ENCODE data around the gene RAET1G.
"Not testable (repeated sequence)": the region's sequence is repeated elsewhere in the genome, so short reads cannot be mapped to it uniquely, and the experiment has no call there.

RAET1G gene

DNA sequence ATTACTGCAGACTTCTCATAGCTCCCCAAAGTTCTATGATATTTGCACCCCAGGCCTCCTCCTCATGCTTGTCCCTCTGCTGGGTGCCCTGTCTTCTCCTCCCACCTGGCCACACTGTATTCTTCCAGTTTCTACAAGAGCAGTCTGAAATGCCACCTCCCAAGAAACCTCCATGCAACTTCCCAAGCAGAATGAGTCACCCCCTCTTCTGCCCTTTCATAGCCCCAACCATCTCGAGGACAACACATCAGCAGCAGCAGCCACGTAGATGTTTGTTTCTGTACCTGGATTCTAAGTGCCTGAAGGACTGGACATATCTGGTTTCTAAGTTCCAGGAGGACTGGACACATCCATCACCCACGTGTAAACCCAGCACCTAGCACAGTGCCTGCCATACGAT is 12.3 kb upstream of the RAET1G start:
- H3K4me3 ChIP-seq (ENCODE audit: insufficient read depth, low read depth, low read length, poor library complexity, severe bottlenecking) = no peak overlapping the region
- H3K27ac ChIP-seq (ENCODE audit: insufficient read depth, low read length, poor library complexity, severe bottlenecking) = no peak overlapping the region
- no peaks in the 10 kb centered on the region for H3K36me3 ChIP-seq (ENCODE audit: control insufficient read depth, insufficient read depth, low read length)
- peaks cover 14% of the 10 kb centered on the region for H3K4me1 ChIP-seq (ENCODE audit: control insufficient read depth, insufficient read depth, low read length, poor library complexity, severe bottlenecking)
- no peak for DNase-seq
- peaks cover 64% of the 10 kb centered on the region for H3K27me3 ChIP-seq (replicated peaks; ENCODE audit: control insufficient read depth, insufficient read depth, low read length, poor library complexity, severe bottlenecking)
- H3K9me3 ChIP-seq (ENCODE audit: control insufficient read depth, low read length) = no peaks in the 10 kb centered on the region

DNA sequence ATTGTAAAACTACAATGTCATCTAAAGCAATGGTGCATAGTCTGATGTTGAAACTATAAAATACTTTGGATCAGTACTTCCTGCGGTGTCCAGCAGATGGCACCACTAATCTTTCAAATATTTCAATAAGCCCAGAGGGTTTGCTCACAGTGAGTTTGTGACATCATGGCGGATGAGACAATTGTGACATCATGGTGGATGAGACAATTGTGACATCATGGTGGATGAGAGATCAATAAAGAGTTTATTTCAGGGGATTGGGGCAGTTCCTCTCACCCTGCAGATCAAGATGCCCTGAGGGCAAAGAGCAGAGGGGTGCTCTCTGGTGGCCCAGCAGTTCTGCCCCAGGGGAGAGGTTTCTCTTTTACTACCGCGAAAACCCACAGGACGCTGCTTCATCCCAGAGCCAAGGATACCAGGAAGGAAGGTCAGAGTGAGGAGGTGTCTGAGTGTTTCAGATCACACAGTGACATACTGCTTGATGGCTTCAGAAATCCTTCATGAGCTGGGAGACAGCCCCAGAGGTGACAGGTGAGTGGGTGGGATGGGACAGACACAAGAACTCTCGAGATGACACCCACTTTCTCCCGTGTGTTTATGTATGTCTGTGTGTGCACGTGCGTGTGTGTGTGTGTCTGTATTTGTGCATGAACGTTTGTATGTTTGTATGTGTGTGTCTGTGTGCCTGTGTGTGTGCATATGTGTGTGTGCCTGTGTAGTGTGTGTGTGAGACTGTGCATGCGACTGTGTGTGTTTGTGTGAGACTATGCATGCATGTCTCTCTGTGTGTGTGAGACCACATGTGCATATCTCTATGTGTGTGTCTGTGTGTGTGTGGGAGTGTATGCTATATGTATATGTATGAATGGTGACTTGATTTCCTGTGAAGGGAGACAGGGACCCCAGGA is 11.6 kb upstream of the RAET1G start:
- Histone ChIP-seq H3K4me3 (ENCODE audit: insufficient read depth, low read depth, low read length, poor library complexity, severe bottlenecking) (no peak overlapping the region), H3K27me3 (replicated peaks; ENCODE audit: control insufficient read depth, insufficient read depth, low read length, poor library complexity, severe bottlenecking) (peaks cover 63% of the 10 kb centered on the region), H3K9me3 (ENCODE audit: control insufficient read depth, low read length) (no peaks in the 10 kb centered on the region), H3K27ac (ENCODE audit: insufficient read depth, low read length, poor library complexity, severe bottlenecking) (no peak overlapping the region), H3K4me1 (ENCODE audit: control insufficient read depth, insufficient read depth, low read length, poor library complexity, severe bottlenecking) (peaks cover 14% of the 10 kb centered on the region), H3K36me3 (ENCODE audit: control insufficient read depth, insufficient read depth, low read length) (no peaks in the 10 kb centered on the region)
- peak; percentile 44 to 62 (median 47) for DNase-seq

DNA sequence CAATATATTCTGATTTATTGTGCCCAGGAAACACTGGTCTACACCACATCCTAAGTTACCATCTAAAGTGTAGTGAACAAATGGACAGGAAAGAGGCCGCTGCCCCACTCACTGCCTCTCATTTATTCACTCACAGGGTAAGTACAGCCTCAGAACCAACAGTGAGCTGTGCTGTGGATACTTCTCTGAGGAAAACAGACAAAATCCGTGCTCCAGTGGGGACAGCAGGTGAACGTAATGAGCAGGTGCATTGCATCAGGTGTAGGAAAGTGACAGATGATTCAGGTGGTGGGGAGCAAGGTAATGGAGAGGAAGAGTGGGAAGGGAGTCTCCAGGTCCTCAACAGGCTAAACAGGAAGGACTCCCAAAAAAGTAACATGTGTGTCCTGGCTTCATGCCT is 10.5 kb upstream of the RAET1G start:
- no peak overlapping the region for H3K4me3 ChIP-seq (ENCODE audit: insufficient read depth, low read depth, low read length, poor library complexity, severe bottlenecking)
- peaks cover 58% of the 10 kb centered on the region for H3K27me3 ChIP-seq (replicated peaks; ENCODE audit: control insufficient read depth, insufficient read depth, low read length, poor library complexity, severe bottlenecking)
- no peak for DNase-seq
- H3K9me3 ChIP-seq (ENCODE audit: control insufficient read depth, low read length) = no peaks in the 10 kb centered on the region
- H3K4me1 ChIP-seq (ENCODE audit: control insufficient read depth, insufficient read depth, low read length, poor library complexity, severe bottlenecking) = peaks cover 4% of the 10 kb centered on the region
- H3K36me3 ChIP-seq (ENCODE audit: control insufficient read depth, insufficient read depth, low read length) = no peaks in the 10 kb centered on the region
- H3K27ac ChIP-seq (ENCODE audit: insufficient read depth, low read length, poor library complexity, severe bottlenecking) = no peak overlapping the region

DNA sequence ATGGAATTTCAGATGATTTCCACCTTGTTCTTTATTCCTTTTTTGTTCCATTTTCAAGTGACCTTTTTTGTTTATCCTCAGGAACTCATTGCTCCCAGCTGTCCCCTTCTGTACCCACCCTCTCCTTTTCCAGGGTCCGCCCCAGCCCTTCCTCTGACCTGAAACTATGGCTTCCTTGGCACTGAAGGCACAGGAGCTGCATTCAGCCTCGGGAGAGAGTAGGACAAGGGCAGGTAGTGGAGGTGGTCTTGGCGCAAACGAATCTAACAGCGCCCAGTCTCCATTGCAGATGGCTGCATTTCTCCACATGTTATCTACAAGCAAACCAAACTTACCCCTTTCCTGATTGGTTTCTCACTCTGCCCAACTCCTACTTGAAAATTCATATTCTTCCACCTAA is 10.1 kb upstream of the RAET1G start:
- no peaks in the 10 kb centered on the region for H3K36me3 ChIP-seq (ENCODE audit: control insufficient read depth, insufficient read depth, low read length)
- DNase-seq = no peak
- no peaks in the 10 kb centered on the region for H3K4me1 ChIP-seq (ENCODE audit: control insufficient read depth, insufficient read depth, low read length, poor library complexity, severe bottlenecking)
- no peaks in the 10 kb centered on the region for H3K9me3 ChIP-seq (ENCODE audit: control insufficient read depth, low read length)
- no peak overlapping the region for H3K4me3 ChIP-seq (ENCODE audit: insufficient read depth, low read depth, low read length, poor library complexity, severe bottlenecking)
- H3K27ac ChIP-seq (ENCODE audit: insufficient read depth, low read length, poor library complexity, severe bottlenecking) = no peak overlapping the region
- H3K27me3 ChIP-seq (replicated peaks; ENCODE audit: control insufficient read depth, insufficient read depth, low read length, poor library complexity, severe bottlenecking) = peaks cover 54% of the 10 kb centered on the region

DNA sequence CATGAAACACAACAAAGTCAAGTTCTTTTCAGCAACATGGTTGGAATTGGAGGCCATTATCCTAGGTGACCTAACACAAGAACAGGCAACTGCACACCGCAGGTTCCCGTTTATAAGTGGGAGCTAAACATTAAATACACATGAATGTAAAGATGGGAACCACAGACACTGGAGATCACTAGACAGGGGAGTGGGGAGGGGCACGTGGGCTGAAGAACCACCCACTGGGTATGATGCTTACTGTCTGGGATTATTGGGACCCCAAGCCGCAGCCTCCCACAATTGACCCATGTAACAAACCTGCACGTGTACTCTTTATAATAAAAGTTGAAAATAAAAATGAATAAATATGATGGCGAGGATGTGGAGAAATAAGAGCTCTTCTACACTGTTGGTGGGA is 8.6 kb upstream of the RAET1G start:
- no peaks in the 10 kb centered on the region for H3K36me3 ChIP-seq (ENCODE audit: control insufficient read depth, insufficient read depth, low read length)

DNA sequence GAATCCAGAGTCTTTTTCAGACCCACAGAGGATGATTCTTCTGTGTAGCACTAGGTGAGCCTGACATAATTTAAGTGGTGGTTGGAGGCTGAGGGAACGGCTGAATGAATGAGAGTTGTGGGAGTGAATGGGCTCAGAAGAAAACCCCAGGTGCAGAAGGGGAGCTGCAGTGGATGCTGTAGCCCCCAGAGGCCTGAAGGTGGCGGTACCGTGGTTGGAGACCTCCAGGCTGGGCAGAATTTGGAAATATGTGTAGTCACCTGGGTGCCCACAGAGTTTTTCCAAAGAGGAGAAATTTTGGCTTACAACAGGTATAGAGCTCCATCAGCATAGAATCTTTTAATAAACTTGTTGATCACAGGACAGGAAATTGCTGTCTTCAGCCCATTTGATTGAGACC is 6.5 kb upstream of the RAET1G start:
- no peak for DNase-seq
- no peaks in the 10 kb centered on the region for H3K36me3 ChIP-seq (ENCODE audit: control insufficient read depth, insufficient read depth, low read length)
- H3K9me3 ChIP-seq (ENCODE audit: control insufficient read depth, low read length) = no peaks in the 10 kb centered on the region
- H3K27me3 ChIP-seq (replicated peaks; ENCODE audit: control insufficient read depth, insufficient read depth, low read length, poor library complexity, severe bottlenecking) = peaks cover 42% of the 10 kb centered on the region
- H3K4me3 ChIP-seq (ENCODE audit: insufficient read depth, low read depth, low read length, poor library complexity, severe bottlenecking) = no peak overlapping the region
- peaks cover 9% of the 10 kb centered on the region for H3K4me1 ChIP-seq (ENCODE audit: control insufficient read depth, insufficient read depth, low read length, poor library complexity, severe bottlenecking)
- no peak overlapping the region for H3K27ac ChIP-seq (ENCODE audit: insufficient read depth, low read length, poor library complexity, severe bottlenecking)

More for the DNA sequence above, 8.6 kb upstream of the RAET1G start:
- Histone ChIP-seq H3K27me3 (replicated peaks; ENCODE audit: control insufficient read depth, insufficient read depth, low read length, poor library complexity, severe bottlenecking) (peaks cover 41% of the 10 kb centered on the region), H3K9me3 (ENCODE audit: control insufficient read depth, low read length) (no peaks in the 10 kb centered on the region), H3K27ac (ENCODE audit: insufficient read depth, low read length, poor library complexity, severe bottlenecking) (no peak overlapping the region), H3K4me3 (ENCODE audit: insufficient read depth, low read depth, low read length, poor library complexity, severe bottlenecking) (no peak overlapping the region), H3K4me1 (ENCODE audit: control insufficient read depth, insufficient read depth, low read length, poor library complexity, severe bottlenecking) (no peaks in the 10 kb centered on the region)
- DNase-seq = no peak

DNA sequence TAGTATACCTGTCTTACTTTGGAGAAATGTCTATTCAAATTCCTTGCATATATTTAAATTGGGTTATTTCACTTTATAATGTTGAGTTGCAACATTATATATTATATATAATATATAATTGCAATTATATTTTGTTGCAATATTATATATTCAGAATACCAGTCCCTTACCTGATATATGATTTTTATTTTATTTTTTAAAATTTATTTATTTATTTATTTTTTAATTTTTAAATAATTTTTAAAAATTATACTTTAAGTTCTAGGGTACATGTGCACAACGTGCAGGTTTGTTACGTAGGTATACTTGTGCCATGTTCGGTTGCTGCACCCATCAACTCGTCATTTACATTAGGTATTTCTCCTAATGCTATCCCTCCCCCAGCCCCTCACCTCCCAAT is 4.1 kb upstream of the RAET1G start:
- not testable (repeated sequence) for H3K27ac ChIP-seq (ENCODE audit: insufficient read depth, low read length, poor library complexity, severe bottlenecking); DNase-seq; H3K9me3 ChIP-seq (ENCODE audit: control insufficient read depth, low read length); H3K36me3 ChIP-seq (ENCODE audit: control insufficient read depth, insufficient read depth, low read length); H3K4me3 ChIP-seq (ENCODE audit: insufficient read depth, low read depth, low read length, poor library complexity, severe bottlenecking)
- Histone ChIP-seq H3K4me1 (ENCODE audit: control insufficient read depth, insufficient read depth, low read length, poor library complexity, severe bottlenecking) (peaks cover 24% of the 10 kb centered on the region), H3K27me3 (replicated peaks; ENCODE audit: control insufficient read depth, insufficient read depth, low read length, poor library complexity, severe bottlenecking) (peaks cover 55% of the 10 kb centered on the region)

DNA sequence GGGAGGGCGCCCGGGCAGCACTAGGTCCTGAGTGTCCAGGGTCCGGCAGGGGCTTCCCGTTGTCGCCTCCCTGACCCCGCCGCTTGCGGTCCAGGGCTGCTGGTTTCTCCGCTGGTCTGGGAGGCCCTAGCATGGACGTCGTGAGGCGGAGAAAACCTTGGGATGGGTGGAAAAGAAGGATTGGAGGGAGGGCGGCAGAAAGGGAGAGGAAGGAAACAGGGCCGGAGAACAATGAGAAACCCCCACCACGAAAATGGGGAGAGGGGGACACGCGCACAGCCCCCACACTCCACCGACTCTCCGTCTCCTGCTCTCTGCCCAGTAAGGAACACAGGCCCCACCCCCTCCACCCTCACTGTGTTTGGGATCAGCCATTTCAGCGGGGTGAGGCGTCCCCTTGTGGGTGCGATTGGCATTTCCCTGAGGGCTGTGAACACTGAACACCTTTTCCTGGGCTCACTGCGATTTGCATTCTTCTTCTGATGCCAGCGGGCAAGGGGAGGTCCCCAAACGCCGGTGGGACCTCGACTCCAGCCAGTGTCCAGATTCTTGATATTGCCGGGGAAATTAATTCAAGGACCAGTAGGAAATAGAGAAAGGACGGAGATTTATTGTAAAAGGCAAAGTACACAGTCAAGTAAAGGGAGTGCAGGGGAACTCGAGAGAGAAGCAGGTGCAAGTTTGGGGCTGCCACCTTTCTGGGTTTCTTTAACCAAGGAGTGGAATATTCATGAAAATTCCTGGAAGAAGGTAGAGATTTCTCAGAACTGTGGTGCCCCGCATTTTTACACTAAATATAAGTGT is 3.3 kb upstream of the RAET1G start:
- Histone ChIP-seq H3K36me3 (ENCODE audit: control insufficient read depth, insufficient read depth, low read length) (no peaks in the 10 kb centered on the region), H3K9me3 (ENCODE audit: control insufficient read depth, low read length) (no peaks in the 10 kb centered on the region), H3K4me3 (ENCODE audit: insufficient read depth, low read depth, low read length, poor library complexity, severe bottlenecking) (no peak overlapping the region), H3K4me1 (ENCODE audit: control insufficient read depth, insufficient read depth, low read length, poor library complexity, severe bottlenecking) (peaks cover 24% of the 10 kb centered on the region), H3K27ac (ENCODE audit: insufficient read depth, low read length, poor library complexity, severe bottlenecking) (no peak overlapping the region), H3K27me3 (replicated peaks; ENCODE audit: control insufficient read depth, insufficient read depth, low read length, poor library complexity, severe bottlenecking) (peaks cover 58% of the 10 kb centered on the region)
- DNase-seq = peak; percentile 45 to 61 (median 51)

DNA sequence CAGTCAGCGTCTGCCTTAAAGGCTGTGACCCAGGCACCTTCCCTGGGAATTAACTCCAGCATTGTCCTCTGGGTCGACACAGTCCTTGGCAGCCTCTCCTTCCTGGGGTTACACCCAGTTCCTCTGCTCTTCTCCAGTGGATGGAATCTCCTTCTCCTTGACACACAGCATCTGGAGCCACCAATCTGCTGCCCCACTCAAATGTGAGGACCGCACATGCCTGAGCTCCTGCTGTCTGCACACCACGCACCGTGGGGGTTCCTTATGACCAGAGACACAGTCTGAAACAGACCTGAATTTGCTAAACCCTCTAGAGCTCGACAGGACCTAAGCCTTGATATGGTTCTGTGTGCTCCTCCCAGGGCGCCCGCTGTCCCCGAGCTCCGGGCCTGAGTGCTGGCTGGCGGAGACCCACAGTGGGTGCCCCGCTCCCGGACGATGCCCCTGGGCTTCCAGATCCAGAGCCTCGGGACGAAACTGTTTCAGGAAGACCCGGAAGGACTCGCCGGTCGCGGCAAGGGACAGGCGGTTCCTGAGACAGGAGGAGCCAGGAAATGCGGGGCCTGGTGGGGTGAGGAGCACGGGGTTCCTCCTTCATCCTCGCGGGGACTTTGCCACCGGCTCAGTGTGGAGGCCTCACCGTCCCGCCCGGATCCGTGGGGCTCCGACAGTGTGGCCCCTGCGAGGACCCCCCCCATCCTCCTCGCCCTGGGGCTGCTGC is 2.5 kb upstream of the RAET1G start:
- H3K36me3 ChIP-seq (ENCODE audit: control insufficient read depth, insufficient read depth, low read length) = no peaks in the 10 kb centered on the region
- peaks cover 24% of the 10 kb centered on the region for H3K4me1 ChIP-seq (ENCODE audit: control insufficient read depth, insufficient read depth, low read length, poor library complexity, severe bottlenecking)
- H3K4me3 ChIP-seq (ENCODE audit: insufficient read depth, low read depth, low read length, poor library complexity, severe bottlenecking) = no peak overlapping the region
- no peak overlapping the region for H3K27ac ChIP-seq (ENCODE audit: insufficient read depth, low read length, poor library complexity, severe bottlenecking)
- DNase-seq = no peak
- H3K9me3 ChIP-seq (ENCODE audit: control insufficient read depth, low read length) = no peaks in the 10 kb centered on the region
- peaks cover 55% of the 10 kb centered on the region for H3K27me3 ChIP-seq (replicated peaks; ENCODE audit: control insufficient read depth, insufficient read depth, low read length, poor library complexity, severe bottlenecking)

Data from effector memory CD4-positive, alpha-beta T cell (primary cell).